ENCODE results near the gene LIMA1.
"Not testable (repeated sequence)": the region's sequence is repeated elsewhere in the genome, so short reads cannot be mapped to it uniquely, and the experiment has no call there.

LIMA1 gene

DNA sequence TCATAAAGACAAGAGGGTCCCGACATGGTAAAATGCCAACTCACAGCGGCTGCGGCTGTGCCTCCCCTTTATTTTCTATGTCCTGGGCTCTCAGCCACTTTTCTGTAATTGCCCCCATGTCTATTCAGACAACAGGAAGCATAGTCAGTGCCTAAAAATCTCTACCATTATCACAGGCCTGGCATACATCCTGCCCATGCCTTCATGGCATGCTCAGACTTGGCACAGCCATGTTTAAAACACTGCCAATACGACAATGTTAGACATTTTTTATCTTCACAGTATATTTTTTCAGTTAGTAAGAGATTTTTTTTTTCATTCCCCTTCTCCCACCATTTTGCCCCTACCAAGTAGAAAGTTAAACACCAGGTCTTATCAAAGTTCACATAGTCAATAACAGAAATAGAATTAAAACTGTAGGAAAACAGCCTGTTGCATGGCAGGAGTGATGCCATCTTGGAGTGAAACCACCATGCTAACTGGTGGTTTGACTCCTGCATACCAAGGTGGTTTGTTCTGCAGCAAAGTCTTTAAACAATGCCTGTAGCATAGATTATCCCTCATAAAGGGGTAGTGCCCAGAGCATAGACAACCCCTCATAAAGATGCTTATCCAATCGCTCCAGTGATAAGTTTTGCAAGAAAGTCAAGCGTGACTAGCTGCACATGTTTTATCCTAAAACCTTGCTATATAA is 97.2 kb downstream of the LIMA1 start:
- no peak for DNase-seq (ENCODE audit: low spot score)

DNA sequence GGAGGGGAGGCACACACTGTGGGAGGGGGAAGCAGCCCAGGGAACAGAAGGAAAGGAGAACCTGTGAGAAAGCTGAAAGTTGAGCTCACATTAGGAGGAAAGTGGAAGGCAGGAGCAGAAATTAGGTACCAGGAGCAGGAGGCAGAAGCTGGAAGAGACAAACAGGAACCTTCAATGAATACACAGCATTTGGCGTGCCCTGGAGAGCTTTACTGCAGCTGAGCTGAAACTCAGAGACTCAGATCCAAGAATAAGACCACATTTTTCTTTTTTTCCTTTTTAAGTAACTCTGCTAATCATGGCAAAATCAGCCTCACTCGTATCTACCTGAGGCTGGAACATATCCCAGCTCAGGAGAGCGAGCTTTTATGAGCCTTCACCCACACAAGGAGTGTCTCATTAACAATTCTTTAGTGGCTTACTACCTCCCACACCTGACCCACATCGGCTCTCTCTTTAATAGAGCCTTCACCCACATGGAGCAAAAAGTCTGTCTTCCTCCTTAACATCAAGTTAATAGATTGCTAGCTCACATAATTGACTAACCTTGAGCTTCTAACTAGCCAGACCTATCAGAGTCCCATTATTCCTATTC is 97.9 kb downstream of the LIMA1 start:
- no peak for DNase-seq (ENCODE audit: low spot score)

GRCh38 chr12:50184261-50184660 is 99.1 kb downstream of the LIMA1 start:
- DNase-seq (ENCODE audit: low spot score): no peak

GRCh38 chr12:50182461-50182860 is 100.9 kb downstream of the LIMA1 start:
- no peak for DNase-seq (ENCODE audit: low spot score)

- no peak for DNase-seq (ENCODE audit: low spot score)
Measured at GRCh38 chr12:50181691-50182090, 101.6 kb downstream of the LIMA1 start.

DNA sequence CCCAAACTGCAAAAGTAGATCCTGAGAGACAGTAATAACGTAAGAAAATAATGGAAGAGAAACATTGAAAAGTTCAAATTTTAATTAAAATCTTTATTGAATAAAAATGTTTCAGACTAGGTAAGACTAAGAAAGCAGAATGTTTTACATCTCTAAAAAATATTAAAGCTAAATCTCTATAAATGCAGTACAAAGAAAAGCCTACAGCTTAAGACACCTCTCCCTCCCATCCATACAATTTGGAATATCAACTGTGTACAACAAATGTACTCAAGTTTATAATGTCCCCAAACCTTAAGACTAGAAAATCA is 107.6 kb downstream of the LIMA1 start:
- no peak for DNase-seq (ENCODE audit: low spot score)

GRCh38 chr12:50174971-50175715 is 108.2 kb downstream of the LIMA1 start:
- DNase-seq (ENCODE audit: low spot score): peak; percentile 69

DNA sequence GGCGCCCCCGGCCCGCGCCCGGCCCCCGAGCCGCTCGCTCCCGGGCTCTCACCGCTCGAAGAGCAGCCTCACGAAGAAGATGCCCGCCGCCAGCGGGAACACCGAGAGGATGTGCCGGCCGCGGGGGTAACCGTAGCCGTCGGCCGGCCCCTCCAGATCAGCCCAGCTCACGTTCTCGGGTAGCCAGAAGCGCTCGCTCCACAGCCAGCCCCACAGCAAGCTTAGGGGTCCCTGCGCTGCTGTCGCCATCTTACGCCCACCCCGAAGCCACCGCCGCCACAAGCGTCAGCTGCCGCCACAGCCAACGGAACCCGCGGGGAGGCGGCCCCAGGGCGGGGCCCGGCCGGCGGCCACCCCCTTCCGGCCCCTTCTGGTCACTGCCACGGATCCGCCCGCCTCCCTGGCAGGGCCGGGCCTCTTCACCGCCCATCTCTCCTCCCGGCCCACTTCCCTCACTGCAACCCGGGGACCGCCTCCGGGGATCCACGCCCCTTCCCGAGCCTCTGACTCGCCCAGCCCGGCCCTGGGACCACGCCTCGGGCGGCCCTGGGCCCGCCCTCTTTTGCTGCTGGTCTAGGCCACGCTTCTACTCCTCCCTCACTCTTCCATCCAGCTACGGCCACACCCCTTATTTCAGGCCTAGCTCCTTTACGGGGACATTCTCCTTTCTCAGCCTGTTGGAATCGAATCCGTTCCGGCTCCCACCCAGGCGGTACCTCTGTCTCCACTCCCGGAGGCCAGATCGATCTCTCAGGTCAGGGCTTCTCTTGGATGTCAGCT is 116.1 kb downstream of the LIMA1 start, which contains the start of gene CERS5:
Gene CERS5, minus strand, starts transcription at position 321 of the 780 bp plus-strand sequence. Its CDS starts 72 bp downstream, at position 249.
- DNase-seq (ENCODE audit: low spot score): peak; percentile 100

GRCh38 chr12:50166799-50167048 is 116.6 kb downstream of the LIMA1 start:
- no peak for DNase-seq (ENCODE audit: low spot score)

GRCh38 chr12:50164963-50165362 is 118.4 kb downstream of the LIMA1 start:
- DNase-seq (ENCODE audit: low spot score): no peak

DNA sequence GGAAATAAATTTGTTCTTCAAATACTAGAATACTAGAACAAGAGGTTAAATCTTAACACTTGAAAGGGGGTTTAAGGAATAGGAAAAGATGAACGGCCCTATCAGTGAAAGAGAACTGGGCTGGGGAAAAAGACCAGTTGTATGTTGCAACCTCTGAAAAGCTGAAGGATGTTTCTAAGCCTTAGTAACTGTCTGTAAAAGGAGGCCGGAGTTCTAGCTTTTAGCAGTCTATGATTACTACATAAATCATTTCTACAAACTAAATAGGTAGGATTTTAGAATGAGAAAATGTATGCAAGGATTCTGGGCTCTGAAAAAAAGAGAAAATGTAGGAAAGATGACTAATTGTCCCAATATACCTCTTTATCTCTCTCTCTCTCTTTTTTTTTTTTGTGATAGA is 121.1 kb downstream of the LIMA1 start:
- DNase-seq (ENCODE audit: low spot score): no peak

DNA sequence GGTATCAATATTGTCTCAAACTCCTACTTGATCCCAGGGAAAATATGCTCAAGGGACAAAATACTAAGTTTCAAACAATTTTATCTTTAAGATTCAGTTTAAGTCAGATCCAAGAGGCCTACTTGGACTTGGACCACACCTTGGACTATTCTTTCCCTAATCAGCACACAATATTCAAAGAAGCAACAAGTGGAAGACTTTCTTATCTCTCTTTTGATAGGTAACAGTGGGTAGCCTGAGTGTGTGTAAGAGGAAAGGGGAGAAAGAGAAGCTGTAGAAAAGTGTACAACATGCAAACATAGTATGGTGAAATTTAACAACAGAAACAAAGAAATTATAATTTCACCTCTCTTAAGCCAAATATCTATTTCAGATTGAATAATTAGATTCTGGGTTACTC is 122.7 kb downstream of the LIMA1 start:
- no peak for DNase-seq (ENCODE audit: low spot score)

DNA sequence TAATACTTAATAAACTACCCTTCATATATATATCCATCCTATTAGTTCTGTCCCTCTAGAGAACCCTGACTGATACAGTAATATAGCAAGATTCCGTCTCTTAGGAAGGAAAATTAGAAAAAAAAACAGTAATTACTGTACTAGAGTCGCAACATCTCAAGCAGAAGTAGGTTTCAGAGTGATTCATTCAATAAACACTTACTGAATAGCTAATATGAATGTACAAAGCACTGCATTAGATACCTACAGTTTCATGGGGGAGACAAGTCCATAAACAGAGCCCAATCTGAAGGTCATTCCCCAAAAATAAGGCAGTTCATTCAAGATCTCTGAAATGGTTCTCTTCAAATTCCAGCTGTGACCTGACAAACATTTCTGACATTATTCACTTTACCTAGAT is 126.1 kb downstream of the LIMA1 start:
- DNase-seq (ENCODE audit: low spot score): no peak

DNA sequence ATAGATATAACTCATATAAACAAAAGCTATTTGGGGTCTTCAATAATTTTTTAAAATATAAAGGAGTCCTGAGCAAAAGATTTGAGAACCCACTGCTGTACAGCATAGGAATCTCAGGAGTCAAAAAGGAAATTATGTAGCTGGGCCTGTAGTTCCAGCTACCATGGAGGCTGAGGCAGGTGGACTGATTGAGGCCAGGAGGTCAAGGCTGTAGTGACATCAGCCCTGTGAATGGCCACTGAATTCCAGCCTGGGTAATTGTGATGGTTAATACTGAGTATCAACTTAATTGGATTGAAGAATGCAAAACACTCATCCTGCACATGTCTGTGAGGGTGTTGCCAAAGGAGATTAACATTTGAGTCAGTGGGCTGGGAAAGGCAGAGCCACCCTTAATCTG is 126.7 kb downstream of the LIMA1 start:
- no peak for DNase-seq (ENCODE audit: low spot score)

DNA sequence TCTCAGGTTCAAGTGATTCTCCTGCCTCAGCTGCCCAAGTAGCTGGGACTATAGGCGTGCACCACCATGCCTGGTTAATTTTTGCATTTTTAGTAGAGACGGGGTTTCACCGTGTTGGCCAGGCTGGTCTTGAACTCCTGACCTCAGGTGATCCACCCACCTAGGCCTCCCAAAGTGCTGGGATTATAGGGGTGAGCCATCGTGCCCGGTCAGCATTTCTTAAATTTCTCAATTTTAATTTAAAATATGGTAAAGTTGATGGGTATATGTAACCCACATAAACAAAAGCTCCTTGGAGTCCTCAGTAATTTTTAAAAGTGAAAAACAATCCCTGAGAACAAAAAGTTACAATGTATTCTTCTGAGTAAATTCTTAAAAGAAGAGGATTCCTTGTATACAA is 128.4 kb downstream of the LIMA1 start:
- DNase-seq (ENCODE audit: low spot score): not testable (repeated sequence)

GRCh38 chr12:50151047-50151687 is 132.2 kb downstream of the LIMA1 start:
- DNase-seq (ENCODE audit: low spot score): no peak

- DNase-seq (ENCODE audit: low spot score): no peak
Measured at GRCh38 chr12:50149311-50149710, 134.0 kb downstream of the LIMA1 start.

- not testable (repeated sequence) for DNase-seq (ENCODE audit: low spot score)
Measured at GRCh38 chr12:50148011-50148410, 135.3 kb downstream of the LIMA1 start.

DNA sequence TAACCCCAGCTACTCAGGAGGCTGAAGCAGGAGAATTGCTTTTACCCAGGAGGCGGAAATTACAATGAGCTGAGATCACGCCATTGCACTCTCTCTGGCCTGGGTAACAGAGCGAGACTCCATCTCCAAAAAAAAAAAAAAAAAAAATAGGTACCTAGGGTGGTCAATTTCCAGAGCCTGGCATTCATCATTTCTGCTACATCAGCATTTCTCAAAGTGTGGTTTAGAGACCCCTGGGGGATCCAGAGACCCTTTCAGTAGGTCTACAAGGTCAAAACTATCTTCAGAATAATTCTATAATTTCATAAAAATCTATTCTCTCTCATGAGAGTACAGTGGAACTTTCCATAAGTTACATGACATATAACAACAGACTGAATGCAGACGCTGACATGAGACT is 136.0 kb downstream of the LIMA1 start:
- DNase-seq (ENCODE audit: low spot score): no peak

DNA sequence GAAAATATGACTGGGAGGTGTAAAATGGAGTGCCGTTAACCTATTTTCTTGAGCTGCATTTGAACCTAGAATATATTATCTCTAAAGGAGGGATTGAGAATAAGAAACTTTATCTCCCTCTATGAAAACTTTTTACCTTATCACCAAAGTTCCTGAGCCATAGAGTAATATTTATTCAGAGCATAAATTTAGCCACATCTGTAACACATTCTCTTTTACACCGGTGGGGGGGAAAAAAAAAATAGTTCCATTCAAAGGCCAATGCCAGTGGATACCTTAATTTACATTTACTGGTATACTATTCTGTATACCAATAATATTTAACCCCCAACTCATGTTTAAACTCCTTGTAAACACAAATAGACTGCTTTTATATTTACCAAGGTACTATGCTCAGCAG is 137.9 kb downstream of the LIMA1 start:
- DNase-seq (ENCODE audit: low spot score): no peak

- DNase-seq (ENCODE audit: low spot score): no peak
Measured at GRCh38 chr12:50142993-50143392, 140.3 kb downstream of the LIMA1 start.

DNA sequence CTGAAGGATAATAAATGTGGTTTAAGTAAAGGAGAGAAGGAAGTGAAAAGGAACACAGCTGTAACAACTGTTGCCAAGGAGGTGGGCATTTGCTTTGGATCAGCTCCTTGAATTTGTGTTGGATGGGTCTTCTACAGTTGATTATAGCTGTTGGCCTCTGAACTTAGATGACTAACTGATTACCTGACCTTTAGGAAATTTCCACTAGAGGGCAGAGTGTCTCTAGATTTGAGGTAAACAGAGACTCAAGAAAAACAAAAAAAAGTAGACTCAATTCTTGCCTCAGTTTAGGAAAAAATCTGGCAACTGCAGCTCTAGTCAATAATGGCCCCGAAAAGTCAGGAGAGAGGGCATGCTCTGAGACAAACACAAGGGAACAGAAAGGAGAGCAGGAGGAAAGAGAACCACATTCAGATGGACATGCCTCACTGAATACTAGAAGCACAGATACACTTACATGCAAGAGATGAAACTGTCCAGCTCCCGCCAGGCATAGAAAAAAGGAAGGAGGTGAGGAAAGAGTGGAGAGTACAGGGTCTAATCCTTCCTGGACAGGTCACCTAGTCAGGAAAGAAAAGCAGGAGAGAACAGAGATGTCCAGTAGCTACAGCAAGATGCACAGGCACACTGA is 150.7 kb downstream of the LIMA1 start:
- no peak for DNase-seq (ENCODE audit: low spot score)

All from LoVo (cell line).